Type B pancreatic cell (in vitro differentiated cells): ENCODE data around the gene TCF20. TPM values are rescaled to one million over a fixed set of nuclear protein-coding genes. Genes with fewer than 3 reads are reported as not detected.

Source experiments
- DNase-seq: peaks from one replicate; pipeline ENCODE4 v3.0.0; 2021; ENCODE audit warnings: mixed read lengths; ENCODE audit not compliant: unreplicated experiment; ENCODE audit errors: extremely low spot score
- H3K27ac Mint-ChIP-seq: 2 replicates; pipeline ENCODE4 v1.8.0; 2021; ENCODE audit warnings: mild to moderate bottlenecking, mixed read lengths
- H3K27me3 Mint-ChIP-seq: 2 replicates; pipeline ENCODE4 v1.8.0; 2021; ENCODE audit warnings: mixed read lengths
- H3K36me3 Mint-ChIP-seq: 2 replicates; pipeline ENCODE4 v1.8.0; 2021; ENCODE audit warnings: mixed read lengths
- H3K4me1 Mint-ChIP-seq: one replicate; pipeline ENCODE4 v1.8.0; 2021; ENCODE audit warnings: mixed read lengths; ENCODE audit not compliant: unreplicated experiment
- H3K4me3 Mint-ChIP-seq: 2 replicates; pipeline ENCODE4 v1.8.0; 2021; ENCODE audit warnings: mild to moderate bottlenecking, mixed read lengths
- H3K9me3 Mint-ChIP-seq: 2 replicates; pipeline ENCODE4 v1.8.0; 2021; ENCODE audit warnings: mixed read lengths
- total RNA-seq: library from RNA; stranded (reverse); gene quantifications from 2 replicates; pipeline ENCODE4 v1.2.1, GENCODE V29; 2021; ENCODE audit warnings: low replicate concordance
- TF ChIP-seq, protein P1 (sequence below): fragments of 200-600 bp; sonication (generic); conservative IDR thresholded peaks from 2 replicates; pipeline ENCODE4 v1.5.0; 2021; ENCODE audit warnings: antibody characterized with exemption, mild to moderate bottlenecking

TCF20 gene
- total RNA-seq, 1 donor from 2014 or later = 65.1 TPM

DNA sequence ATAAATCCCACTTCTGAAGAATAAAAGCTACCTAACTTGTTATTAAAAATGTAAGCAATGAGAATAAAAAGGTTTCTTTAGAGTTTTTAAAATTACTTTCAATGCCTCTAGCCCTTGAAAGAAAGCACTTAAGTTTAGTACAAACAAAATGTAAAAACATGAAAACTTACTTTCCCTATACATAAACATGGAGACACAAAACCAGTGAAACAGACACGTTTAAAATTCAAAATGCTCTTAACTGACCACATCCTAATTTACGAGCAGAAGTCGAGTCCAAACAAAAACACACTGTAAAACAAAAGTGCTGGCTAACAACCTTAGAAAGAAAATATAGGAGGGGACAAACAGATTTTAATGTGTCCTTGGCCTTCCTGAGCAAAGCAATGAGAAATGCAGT lies 36.6 kb downstream of the TCF20 start:
- peaks cover 31% of the 10 kb centered on the region for H3K4me1 Mint-ChIP-seq
- TF ChIP-seq, protein P1, sequence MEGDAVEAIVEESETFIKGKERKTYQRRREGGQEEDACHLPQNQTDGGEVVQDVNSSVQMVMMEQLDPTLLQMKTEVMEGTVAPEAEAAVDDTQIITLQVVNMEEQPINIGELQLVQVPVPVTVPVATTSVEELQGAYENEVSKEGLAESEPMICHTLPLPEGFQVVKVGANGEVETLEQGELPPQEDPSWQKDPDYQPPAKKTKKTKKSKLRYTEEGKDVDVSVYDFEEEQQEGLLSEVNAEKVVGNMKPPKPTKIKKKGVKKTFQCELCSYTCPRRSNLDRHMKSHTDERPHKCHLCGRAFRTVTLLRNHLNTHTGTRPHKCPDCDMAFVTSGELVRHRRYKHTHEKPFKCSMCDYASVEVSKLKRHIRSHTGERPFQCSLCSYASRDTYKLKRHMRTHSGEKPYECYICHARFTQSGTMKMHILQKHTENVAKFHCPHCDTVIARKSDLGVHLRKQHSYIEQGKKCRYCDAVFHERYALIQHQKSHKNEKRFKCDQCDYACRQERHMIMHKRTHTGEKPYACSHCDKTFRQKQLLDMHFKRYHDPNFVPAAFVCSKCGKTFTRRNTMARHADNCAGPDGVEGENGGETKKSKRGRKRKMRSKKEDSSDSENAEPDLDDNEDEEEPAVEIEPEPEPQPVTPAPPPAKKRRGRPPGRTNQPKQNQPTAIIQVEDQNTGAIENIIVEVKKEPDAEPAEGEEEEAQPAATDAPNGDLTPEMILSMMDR = no peak
- H3K36me3 Mint-ChIP-seq = peaks cover 23% of the 10 kb centered on the region
- no peak for DNase-seq
- H3K27ac Mint-ChIP-seq = no peak overlapping the region
- H3K4me3 Mint-ChIP-seq = no peak overlapping the region
- H3K27me3 Mint-ChIP-seq = no peaks in the 10 kb centered on the region
- H3K9me3 Mint-ChIP-seq = peaks cover 10% of the 10 kb centered on the region

DNA sequence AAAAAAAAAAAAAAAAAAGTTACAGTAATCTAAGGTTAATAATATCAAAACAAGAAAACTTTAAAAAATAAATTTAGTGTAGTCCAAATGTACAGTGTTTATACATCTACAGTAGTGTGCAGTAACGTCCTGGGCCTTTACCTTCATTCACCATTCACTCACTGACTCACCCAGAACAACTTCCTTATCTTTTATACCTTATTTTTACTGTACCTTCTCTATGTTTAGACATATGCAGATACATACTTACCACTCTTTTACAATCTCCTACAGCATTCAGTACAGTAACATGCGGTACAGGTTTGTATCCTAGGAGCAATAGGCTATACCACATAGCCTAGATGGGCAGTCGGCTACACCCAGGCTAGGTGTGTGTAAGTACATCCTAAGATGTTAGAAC lies 38.5 kb downstream of the TCF20 start:
- TF ChIP-seq, protein P1 = no peak
- no peaks in the 10 kb centered on the region for H3K27me3 Mint-ChIP-seq
- DNase-seq = no peak
- H3K36me3 Mint-ChIP-seq = peaks cover 12% of the 10 kb centered on the region
- no peak overlapping the region for H3K4me3 Mint-ChIP-seq
- H3K4me1 Mint-ChIP-seq = peaks cover 49% of the 10 kb centered on the region
- H3K9me3 Mint-ChIP-seq = peaks cover under 1% of the 10 kb centered on the region
- no peak overlapping the region for H3K27ac Mint-ChIP-seq

DNA sequence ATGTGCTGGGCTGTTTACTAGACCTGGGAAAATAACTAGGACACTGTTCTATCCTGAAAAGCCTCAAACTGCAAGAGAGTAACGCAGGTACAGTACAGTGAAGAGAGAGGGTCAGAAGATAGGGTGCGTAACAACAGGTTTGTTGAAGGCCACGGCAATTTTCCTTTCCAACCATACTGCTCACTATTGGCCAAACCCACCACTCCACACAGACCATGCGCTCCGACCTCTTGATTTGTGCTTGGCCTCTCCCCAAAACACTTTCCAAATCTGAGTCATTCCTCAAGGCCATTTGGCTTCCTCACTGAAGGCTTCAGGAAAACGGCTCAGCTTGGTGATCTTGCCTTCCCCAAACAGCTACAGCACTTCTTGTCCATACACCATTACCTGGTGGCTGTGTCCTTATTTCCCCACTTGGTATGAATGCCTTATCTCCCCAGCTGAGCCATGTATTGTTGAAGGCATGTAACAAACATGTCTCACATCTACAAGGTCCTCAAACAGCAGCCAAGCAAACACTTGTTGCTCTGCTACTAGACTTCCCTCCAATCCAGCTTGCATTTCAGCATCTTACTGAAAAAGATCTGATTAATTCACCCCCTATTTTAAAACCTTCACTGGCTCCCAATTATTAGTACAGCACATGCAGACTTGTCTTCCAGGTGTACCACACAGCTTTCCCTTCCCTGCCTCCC lies 40.9 kb downstream of the TCF20 start:
- no peak for DNase-seq
- TF ChIP-seq, protein P1 = no peak
- no peaks in the 10 kb centered on the region for H3K27me3 Mint-ChIP-seq
- H3K4me1 Mint-ChIP-seq = peaks cover 44% of the 10 kb centered on the region
- no peak overlapping the region for H3K27ac Mint-ChIP-seq
- no peaks in the 10 kb centered on the region for H3K9me3 Mint-ChIP-seq
- H3K36me3 Mint-ChIP-seq = peaks cover 8% of the 10 kb centered on the region
- no peak overlapping the region for H3K4me3 Mint-ChIP-seq

DNA sequence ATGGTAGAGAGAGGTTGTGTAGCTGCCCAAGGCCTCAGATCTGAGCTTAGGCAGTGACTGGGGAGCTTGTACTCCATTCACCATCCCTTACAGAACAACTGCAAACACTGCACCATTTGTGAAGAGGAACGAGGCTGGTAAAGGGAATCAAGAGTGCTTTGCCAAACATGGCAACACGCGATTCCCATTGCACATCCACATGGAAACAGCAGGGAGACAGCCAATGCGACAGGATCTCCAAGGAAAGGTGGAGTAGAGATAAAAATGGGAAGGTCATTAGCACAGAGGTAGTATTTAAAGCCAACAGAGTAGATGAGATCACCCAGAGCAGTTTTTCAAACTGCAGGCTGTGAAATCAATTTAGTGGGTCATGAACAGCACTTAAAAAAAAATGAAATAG lies 42.0 kb downstream of the TCF20 start:
- H3K27ac Mint-ChIP-seq = peak overlapping the region; percentile 22

DNA sequence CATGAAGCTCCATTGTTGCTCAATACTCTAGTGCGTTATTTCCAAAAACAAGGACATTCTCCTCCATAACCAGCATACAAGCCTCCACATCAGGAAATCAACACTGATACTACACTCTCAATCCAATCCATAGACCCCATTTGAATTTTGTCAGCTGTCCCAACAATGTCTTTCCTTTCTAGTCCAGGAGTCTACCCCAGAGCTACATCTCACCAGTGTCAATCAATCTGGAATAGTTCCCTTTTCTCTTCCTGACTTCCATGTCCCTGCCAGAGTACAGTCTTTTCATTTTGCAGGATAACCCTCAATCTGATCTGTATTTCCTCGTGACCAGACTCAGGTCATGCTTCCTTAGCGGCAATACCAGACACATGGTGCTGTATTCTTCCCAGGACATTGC lies 43.0 kb downstream of the TCF20 start:
- Mint-ChIP-seq H3K4me3 (no peak overlapping the region), H3K27me3 (no peaks in the 10 kb centered on the region), H3K4me1 (peaks cover 34% of the 10 kb centered on the region), H3K36me3 (peaks cover 8% of the 10 kb centered on the region), H3K9me3 (no peaks in the 10 kb centered on the region), H3K27ac (no peak overlapping the region)
- DNase-seq = no peak
- TF ChIP-seq, protein P1 = no peak

More for the DNA sequence above, 42.0 kb downstream of the TCF20 start:
- TF ChIP-seq, protein P1 = no peak
- no peaks in the 10 kb centered on the region for H3K27me3 Mint-ChIP-seq
- no peaks in the 10 kb centered on the region for H3K9me3 Mint-ChIP-seq
- H3K4me1 Mint-ChIP-seq = peaks cover 35% of the 10 kb centered on the region
- no peak overlapping the region for H3K4me3 Mint-ChIP-seq
- no peak for DNase-seq
- H3K36me3 Mint-ChIP-seq = peaks cover 8% of the 10 kb centered on the region
